ENCODE measurements around the gene FAT4.

FAT4 gene

GRCh38 chr4:125316401-125316790 is 1.6 kb downstream of the FAT4 start:
- in situ Hi-C loops (cut with HindIII; ENCODE audit: low sequenced_read_pairs), result no loop called here
- H3K4me3 ChIP-seq (ENCODE audit: low read depth, low read length), result peak overlapping the region; percentile 98
- TF ChIP-seq CTCF (IDR thresholded peaks at IDR 0.05; ENCODE audit: low read depth, low read length, missing control alignments), result no peak
- no peak for DNase-seq (ENCODE audit: low read depth)

- no peak for DNase-seq (ENCODE audit: low read depth)
- H3K4me3 ChIP-seq (ENCODE audit: low read depth, low read length), result peak overlapping the region; percentile 98
- in situ Hi-C loops (cut with HindIII; ENCODE audit: low sequenced_read_pairs), result no loop called here
- TF ChIP-seq CTCF (IDR thresholded peaks at IDR 0.05; ENCODE audit: low read depth, low read length, missing control alignments), result peak; percentile 41
Observed at GRCh38 chr4:125316791-125317524, 2.2 kb downstream of the FAT4 start.

GRCh38 chr4:125317525-125317877 is 2.7 kb downstream of the FAT4 start:
- TF ChIP-seq CTCF (IDR thresholded peaks at IDR 0.05; ENCODE audit: low read depth, low read length, missing control alignments), result peak; percentile 60
- in situ Hi-C loops (cut with HindIII; ENCODE audit: low sequenced_read_pairs), result no loop called here
- DNase-seq (ENCODE audit: low read depth), result no peak
- H3K4me3 ChIP-seq (ENCODE audit: low read depth, low read length), result peak overlapping the region; percentile 98

DNA sequence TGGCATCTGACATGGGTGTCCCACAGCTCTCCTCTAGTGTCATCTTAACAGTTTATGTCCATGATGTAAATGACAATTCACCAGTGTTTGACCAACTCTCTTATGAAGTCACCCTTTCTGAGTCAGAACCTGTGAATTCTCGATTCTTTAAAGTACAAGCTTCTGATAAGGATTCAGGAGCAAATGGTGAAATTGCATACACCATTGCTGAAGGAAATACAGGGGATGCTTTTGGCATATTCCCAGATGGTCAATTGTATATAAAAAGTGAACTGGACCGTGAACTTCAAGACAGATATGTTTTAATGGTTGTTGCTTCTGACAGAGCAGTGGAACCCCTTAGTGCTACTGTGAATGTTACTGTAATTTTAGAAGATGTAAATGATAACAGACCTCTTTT is 4.6 kb downstream of the FAT4 start:
- no peak overlapping the region for H3K4me3 ChIP-seq (ENCODE audit: low read depth, low read length)
- TF ChIP-seq CTCF (IDR thresholded peaks at IDR 0.05; ENCODE audit: low read depth, low read length, missing control alignments), result no peak
- peak; percentile 40 for DNase-seq (ENCODE audit: low read depth)
- in situ Hi-C loops (cut with HindIII; ENCODE audit: low sequenced_read_pairs), result no loop called here

- in situ Hi-C loops (cut with HindIII; ENCODE audit: low sequenced_read_pairs), result no loop called here
- DNase-seq (ENCODE audit: low read depth), result no peak
- H3K4me3 ChIP-seq (ENCODE audit: low read depth, low read length), result peak overlapping the region; percentile 21
- TF ChIP-seq CTCF (IDR thresholded peaks at IDR 0.05; ENCODE audit: low read depth, low read length, missing control alignments), result no peak
Observed at GRCh38 chr4:125321709-125322365, 7.1 kb downstream of the FAT4 start.

DNA sequence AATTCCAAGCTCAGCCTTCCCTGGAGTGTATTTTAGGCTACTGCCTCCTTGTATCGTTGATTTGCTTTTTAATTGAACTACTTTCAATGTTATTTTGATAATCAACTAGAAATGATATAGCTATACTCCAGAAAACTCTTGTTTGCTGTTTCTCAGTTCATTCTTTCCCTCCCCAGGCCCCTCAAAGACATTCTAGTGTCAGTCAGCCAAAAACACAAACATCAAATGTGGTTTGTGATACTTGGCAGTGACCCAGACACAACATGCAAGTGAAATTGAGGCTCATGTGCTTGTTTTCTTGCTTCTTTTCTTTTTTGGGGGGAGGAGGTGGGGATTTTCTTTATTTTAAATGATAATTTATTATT is 7.6 kb downstream of the FAT4 start:
- H3K4me3 ChIP-seq (ENCODE audit: low read depth, low read length), result peak overlapping the region; percentile 21
- TF ChIP-seq CTCF (IDR thresholded peaks at IDR 0.05; ENCODE audit: low read depth, low read length, missing control alignments), result no peak
- DNase-seq (ENCODE audit: low read depth), result peak; percentile 71
- in situ Hi-C loops (cut with HindIII; ENCODE audit: low sequenced_read_pairs), result no loop called here

Data from astrocyte of the cerebellum (primary cell).